Stimulated activated CD4-positive, alpha-beta T cell treated with anti-CD3 and anti-CD28 coated beads, TNF-alpha, amount 100 ng/mL, for 24 hours (primary cell): ENCODE measurements around the gene TMEM41B.
A peak's percentile ranks its signal among the peaks of the same experiment; 100 is the strongest.
"Not testable (repeated sequence)": the region's sequence is repeated elsewhere in the genome, so short reads cannot be mapped to it uniquely, and the experiment has no call there.

Experiments used
- DNase-seq, 3 experiments: peaks; one replicate each; pipeline ENCODE4 v3.0.0-alpha.2; 2020; ENCODE audit warnings: low read depth in 3 of 3

TMEM41B gene, protein sequence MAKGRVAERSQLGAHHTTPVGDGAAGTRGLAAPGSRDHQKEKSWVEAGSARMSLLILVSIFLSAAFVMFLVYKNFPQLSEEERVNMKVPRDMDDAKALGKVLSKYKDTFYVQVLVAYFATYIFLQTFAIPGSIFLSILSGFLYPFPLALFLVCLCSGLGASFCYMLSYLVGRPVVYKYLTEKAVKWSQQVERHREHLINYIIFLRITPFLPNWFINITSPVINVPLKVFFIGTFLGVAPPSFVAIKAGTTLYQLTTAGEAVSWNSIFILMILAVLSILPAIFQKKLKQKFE

DNA sequence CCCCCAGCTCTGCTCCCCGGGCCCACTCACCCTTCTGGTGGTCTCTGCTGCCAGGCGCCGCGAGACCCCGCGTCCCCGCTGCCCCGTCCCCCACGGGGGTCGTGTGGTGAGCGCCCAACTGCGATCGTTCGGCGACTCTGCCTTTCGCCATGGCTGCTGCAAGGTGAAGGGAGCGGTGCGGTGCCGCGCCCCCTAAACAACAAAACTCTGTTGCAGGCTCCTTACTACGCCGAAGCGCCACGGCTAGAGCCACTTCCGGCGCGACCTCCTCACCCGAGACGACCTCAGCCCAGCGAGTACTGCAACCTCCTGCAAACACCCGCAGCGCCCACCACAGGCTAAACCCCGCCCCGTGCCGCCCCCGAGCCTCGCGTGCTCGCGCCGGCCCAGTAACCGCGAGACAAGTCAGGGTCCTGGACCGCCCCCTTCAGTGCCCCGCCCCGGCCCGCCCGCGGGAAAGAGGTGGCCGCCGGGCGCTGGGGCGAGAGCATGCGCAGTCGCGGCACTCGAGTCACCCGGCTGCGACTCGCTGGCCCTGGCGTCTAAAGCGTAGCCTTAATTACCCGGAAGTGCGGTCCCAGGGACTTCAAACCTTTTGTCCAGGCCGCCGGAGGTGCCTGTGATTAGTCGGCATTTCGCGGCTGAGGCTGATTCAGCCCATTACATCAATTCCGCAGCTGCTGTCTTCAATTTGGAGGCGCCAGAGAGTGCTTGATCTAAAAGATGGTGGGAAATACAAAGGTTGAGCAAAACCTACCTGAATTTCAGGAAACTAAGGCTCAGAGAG, at the start of gene TMEM41B:
TSS of gene TMEM41B (minus strand) at position 303 of the 787 bp plus-strand sequence. CDS start at position 151, 152 bp downstream.
- DNase-seq, result peak; percentile 98 to 100 (median 100)

DNA sequence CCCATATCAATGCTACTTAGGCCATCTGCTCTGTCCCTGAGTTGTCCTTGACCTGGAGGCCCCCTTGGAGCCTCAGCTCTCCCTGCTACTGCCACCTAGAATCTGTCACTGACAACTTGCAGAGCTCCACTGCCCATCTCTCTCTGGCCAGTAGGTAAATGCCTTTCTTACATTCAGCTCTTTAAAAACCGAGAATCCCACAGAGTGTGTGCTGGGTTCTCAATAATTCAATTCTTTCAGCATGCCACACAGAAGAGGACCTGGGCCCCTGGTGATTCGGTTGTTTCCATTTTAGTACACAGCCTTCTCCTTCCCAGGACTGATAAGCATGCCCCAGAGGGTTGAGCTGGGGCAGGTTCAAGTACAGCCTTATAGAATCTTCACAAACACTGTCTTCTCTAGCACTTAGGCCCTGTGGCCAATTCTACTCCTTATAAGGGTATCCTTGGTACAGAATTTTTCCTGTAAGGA, 48.0 kb upstream of the TMEM41B start:
- no peak for DNase-seq

DNA sequence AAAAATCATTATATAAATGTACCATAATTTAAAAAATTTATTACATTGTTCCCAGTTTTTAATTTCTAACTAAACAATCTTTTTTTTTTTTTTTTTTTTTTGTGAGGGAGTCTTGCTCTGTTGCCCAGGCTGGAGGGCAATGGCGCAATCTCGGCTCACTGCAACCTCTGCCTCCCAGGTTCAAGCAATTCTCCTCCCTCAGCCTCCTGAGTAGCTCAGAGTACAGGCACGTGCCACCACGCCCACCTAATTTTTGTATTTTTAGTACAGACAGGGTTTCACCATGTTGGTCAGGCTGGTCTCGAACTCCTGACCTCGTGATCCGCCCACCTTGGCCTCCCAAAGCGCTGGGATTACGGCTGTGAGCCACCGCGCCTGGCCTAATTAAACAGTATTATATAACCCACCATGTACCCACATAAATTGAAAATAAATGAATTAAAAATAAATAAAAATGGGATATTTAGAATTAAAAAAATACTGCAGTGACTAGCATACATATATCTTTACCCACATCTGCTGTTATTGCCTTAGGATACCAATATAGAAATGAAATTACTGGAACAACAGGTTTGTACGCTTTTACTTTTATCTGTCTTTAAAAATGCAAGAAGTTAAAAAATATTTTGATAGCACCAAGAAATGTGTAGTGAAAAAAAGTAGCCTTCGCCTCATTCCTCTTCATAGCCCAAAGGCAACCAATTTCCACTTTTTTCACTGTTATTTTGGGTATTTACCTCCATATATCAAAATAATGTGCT, 46.6 kb upstream of the TMEM41B start:
- DNase-seq, result not testable (repeated sequence)

DNA sequence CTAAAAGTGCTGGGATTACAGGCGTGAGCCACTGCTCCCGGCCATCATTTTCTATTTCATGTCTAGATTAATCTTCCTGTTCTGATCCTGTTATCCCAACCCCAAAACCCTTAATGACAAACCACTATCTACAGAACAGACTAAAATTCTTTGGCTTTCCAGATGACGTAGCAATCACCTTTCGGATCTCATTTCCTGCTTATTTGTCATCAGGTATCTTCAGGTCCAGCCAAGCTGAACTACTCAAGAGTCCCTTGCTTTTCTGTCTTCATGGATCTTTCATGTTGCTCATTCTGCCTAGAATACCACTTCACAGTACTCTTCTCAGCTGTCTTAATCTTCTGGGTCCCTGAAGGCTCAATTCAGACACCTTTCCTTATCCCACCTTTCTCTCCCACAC, 42.6 kb upstream of the TMEM41B start:
- DNase-seq, result no peak

DNA sequence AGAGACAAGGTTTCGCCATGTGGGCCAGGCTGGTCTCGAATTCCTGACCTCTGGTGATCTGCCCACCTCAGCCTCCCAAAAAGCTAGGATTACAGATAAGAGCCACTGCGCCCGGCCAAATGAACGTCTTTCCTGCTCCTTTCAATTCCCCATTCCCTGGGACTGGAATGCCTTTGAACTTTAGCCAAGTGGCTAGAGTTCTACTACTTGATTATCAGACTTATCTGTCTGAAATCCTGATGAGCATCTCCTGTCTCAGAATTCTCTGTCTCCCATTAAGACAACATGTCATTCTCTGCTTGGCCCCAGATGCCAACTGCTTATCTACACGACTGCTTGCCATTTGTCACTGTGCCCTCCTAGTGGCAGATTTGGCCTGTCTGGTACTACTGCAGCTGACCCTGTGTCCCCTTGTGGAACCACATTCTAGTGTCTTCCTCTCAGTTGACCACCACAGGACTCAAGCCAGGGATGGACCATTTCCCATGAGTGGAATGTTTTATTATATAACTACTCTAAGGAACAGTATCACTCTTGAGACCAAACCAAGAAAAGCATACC, 37.0 kb upstream of the TMEM41B start:
- DNase-seq, result no peak

DNA sequence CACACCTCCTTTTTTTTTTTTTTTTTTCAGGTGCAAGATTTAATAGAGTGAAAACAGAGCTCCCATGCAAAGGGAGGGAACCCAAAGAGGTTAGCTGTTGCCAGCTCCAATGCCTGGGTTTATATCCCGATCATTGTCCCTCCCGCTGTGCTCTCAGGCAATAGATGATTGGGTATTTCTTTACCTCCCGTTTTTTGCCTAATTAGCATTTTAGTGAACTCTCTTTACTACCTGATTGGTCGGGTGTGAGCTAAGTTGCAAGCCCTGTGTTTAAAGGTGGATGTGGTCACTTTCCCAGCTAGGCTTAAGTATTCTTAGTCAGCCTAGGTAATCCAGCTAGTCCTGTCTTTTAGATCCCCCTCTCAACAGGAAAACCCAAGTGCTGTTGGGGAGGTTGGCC, 33.4 kb upstream of the TMEM41B start:
- not testable (repeated sequence) for DNase-seq

DNA sequence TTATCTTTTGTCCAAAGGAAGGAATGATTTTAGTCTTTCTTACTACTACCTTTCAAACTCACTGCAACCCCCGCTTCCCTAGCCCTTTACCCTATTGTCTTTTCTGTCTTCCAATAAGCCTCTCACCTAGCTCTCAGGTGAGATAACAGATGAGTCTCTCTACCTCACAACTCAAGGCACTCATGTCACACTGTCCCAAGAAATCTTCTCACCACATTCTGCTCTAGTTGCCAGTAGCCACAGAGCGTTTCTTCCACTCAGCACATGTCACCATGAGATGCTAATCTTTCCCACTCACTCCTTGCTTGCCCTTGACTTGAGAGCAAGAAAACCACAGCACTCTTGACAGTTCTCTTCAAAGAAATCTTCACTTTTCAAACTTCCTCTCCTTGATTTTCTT, 32.7 kb upstream of the TMEM41B start:
- no peak for DNase-seq

DNA sequence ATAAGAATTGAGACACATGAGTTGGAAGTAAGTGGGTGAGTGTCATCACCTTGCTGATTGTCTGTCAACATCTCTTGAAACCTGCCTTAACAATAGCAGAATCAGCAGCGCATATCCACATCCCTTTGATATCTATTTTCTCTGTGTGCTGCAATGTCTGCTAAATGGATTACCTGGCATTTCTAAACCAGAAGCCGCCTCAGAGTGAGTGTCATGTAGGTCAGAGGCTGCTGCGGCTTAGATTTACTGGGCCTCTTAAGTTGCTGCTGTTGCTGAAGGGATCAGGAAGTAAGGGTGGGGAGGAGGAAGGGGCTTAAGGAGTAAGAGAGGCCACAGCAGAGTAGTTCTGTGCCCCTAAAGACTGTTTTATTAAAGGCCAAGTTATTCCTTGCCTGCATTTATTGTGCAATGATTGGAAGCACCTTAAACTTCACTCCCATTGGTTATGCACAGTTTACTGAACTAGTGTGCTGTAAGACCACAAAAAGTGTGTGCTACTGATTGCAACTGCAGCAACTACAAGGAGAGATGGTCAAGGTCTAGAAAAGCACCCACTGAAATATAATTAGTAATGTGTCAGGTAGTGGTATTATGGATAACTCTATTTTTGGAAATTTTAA, 29.8 kb upstream of the TMEM41B start:
- DNase-seq, result no peak

DNA sequence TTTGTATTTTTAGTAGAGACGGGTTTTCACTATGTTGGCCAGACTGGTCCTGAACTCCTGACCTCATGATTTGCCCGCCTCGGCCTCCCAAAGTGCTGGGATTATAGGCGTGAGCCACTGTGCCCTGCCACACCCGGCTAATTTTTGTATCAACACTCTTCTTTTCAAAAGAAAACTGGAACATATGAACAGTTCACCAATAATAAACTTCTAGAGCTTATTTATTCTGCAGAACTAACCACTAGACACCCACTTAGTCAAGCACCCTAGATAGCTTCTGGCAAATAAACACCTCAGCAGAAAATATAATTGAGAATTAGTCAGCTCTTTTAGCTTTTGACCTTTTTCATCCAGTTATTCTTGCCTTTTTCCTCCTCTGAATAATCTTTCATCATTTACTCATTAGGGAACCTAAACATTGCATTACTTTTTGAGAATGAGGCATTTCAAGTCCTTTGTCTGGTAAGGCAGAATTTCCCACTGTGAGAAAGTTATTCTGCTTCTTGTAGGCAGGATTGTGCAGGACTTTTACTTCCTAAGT, 27.3 kb upstream of the TMEM41B start:
- no peak for DNase-seq

DNA sequence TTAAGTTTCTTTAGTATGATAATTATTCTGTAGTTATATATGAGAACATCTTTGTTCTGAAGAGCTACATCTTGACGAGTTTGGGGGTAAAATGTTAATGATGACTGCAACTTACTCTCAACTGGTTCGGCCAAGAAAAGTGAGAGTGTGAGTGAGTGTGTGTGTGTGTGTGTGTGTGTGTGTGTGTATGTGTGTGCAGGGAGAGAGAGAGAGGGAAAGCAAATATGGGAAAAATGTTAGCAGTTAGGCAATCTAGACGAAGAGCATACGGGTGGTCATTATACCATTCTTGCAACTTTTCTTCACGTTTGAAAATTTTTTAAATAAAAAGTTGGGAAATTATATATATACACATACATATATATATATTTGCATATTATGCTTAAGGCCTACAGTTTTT, 18.3 kb upstream of the TMEM41B start:
- DNase-seq, result no peak

DNA sequence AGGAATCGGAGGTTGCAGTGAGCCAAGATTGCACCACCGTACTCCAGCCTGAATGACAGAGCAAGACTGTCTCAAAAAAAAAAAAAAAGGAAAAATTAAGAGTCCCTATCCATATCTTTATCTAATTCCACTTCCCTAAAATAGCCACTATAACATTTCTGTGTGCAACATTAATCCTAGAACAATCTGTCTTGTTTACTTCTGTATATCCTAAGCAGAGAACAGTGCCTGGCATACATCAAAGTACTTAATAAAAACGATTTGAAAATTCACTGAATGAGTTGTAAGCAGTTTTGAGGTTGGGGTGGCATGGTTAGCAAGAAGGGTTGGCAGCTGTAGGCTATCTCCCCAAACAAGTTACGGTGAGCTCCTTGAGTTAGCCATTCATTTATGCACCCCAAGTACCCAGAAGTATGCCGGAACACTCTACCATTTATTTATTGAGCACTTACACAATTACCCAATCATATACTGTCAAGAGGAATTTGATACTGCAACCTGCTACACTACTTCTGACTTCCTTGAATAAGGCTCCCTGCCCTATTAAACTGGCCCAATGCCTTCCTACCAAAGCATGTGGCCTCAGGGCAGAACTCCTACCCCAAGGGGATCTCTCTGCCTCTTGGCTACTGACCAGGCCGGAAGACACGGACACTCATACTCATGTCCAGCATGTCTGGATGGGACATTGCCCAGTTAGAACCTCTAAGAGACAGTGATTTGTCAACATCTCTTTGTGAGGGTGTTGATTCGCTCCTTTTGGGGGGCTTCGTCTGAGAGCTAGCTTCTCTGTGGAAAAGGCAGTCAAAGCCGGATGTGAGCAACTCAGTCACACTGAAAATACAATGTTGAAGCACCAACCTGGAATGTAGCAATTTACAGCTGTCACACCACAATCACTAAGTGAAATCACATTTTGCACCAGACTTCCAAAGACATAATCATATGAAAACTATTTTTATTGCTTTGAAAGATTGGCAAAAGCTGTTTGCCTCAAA, 16.3 kb upstream of the TMEM41B start:
- no peak for DNase-seq

DNA sequence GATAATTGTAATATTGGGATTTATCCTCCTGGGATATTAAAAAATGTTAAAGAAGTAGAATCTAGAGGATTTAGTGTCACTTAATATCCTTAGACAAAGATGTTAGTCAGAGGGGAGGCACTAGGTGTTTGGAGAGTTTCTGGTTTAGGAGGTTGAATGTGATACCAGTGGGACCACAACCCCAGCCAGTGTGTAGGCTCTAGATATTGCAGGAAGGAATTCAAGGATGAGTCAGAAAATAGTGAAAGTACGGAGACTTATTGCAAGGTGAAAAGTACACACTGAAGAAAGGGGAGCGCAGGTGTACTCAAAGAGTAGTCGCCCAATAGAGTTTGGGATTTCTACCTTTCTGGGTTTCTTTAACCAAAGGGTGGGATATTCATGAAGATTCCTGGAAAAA, 5.7 kb upstream of the TMEM41B start:
- DNase-seq, result no peak

DNA sequence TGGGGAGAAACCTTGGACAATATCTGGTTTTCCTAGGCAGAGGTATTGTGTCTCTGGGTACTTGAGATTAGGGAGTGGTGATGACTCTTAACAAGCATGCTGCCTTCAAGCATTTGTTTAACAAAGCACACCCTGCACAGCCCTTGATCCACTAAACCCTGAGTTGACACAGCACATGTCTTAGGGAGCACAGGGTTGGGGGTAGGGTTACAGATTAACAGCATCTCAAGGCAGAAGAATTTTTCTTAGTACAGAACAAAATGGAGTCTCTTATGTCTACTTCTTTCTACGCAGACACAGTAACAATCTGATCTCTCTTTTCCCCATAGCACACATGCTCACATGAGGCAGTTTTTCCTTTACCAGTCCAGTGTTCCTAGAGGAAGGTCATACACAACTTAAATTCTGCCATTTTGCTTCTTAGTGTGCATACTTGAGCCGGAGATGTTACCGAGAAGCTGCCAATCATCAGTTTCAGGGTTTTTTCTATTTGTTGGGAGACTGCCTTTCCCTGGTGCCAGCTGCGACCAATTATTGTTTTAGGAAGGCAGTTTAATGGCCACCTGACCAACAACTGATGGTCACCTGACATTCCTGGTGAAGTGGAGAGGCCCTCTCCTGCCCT, 5.1 kb upstream of the TMEM41B start:
- DNase-seq, result not testable (repeated sequence)

DNA sequence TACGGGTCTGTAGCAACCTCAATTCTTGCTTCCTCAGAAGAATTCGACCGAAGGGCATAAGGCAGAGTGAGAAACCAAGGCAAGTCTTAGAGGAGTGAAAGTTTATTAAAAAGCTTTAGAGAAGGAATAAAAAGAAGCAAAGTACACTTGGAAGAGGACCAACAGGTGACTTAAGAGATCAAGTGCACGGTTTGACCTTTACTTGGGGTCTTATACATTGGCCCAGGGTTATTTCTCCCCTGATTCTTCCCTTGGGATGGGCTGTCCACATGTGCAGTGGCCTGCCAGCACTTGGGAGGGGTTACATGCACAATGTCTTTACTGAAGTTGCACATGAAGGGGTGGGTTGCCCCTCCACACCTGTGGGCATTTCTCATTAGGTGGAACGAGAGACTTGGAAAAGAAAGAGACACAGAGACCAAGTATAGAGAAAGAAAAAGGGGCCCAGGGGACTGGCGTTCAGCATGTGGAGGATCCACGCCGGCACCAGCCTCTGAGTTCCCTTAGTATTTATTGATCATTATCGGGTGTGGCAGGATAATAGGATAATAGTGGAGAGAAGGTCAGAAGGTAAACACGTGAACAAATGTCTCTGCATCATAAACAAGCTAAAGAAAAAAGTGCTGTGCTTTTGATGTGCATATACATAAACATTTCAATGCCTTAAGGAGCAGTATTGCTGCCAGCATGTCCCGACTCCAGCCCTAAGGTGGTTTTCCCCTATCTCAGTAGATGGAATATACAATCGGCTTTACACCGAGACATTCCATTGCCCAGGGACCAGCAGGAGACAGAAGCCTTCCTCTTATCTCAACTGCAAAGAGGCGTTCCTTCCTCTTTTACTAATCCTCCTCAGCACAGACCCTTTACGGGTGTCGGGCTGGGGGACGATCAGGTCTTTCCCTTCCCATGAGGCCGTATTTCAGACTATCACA, 4.3 kb upstream of the TMEM41B start:
- not testable (repeated sequence) for DNase-seq

DNA sequence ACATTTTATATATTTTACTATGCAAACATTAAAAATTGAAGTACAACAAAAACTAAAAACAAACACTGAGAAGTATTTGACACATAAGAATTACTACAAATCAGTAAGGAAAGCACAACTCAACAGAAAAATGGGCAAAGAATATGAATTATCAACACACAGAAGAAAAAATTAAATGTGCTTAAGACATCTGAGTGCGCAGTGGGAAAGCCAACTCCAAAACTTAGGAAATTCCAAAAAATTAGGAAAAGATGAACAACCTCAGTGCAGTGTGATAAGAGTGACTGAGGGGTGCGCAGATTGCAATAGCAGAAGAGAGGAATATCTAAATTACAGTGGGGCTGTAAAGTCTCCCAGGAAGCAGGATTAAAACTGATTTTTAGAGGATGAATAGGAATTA, 1.9 kb upstream of the TMEM41B start:
- no peak for DNase-seq

DNA sequence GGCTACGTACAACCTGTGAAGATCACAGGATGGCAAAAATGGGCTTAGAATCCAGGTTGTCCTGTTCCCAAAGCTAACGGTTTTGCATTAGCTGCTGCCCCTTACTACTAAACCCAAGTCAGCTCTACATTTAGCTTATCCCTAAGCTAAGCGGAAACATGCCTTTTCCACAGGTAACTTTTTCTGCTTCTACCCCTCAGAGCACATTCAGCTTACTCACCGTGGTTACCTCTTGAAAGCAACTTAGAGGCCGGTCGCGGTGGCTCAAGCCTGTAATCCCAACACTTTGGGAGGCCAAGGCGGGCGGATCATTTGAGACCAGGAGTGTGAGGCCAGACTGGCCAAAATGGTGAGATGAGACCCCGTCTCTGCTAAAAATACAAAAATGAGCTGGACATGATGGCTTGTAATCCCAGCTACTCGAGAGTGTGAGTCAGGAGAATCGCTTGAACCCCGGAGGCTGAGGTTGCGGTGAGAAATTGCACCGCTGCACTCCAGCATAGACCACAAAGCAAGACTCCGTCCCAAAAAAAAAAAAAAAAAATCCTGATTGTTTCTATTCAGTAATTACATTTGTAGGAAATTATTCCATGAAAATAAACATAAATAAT, 790 bp upstream of the TMEM41B start:
- DNase-seq, result no peak

DNA sequence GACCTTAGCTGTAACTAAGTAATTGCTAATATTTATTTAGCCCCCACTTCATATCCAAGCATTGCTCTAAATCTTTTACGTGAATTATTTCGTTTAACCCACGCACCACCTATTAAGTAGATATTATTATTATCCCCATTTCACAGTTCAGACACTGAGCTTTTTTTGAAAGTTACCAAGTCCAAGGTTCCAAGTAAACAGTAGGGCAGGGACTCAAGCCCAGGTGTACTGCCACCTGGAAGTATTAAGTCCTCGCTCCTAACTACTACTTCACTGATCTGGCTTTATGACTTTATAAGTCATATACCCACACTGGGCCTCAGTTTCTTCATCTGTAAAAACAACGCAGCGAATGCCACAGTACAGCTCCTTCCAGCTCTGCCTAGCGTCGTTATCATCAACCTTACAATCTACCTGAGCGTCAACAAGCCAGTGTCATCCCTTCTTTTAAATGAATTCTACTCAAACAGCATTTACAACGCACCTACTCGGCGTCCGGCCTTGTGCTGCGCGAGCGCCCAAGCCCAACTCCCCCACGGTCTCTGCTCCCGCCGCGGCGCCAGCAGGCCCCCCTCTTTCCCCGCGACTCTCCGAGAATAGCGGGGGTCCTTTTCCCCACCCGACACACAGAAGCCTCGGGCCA, 624 bp downstream of the TMEM41B start:
- peak in 2 of 3 experiments; percentile 0 to 13 for DNase-seq
